HCT116 (cell line): Measurements from ENCODE around the gene IFT88. TPM values are rescaled to one million over a fixed set of nuclear protein-coding genes. Genes with fewer than 3 reads are reported as not detected.

Experiments
- ATAC-seq: fragments of 200-7000 bp; cut with Tn5 transposase; 2 replicates; pipeline ENCODE4 v1.9.1; 2020; ENCODE audit warnings: mild to moderate bottlenecking, moderate library complexity
- BruUV-seq: library from RNA; stranded (reverse); fragments of 400-500 nt; replicated peaks from 2 replicates; lab custom pipeline; 2021; lab: Mats Ljungman, UMichigan
- CTCF ChIA-PET: fragments of 300-600 bp; sonication (Branson Sonifier 250); formaldehyde crosslinking; loops from one replicate; lab custom pipeline; 2021; ENCODE audit warnings: antibody characterized with exemption; lab: Charles Lee
- POLR2A ChIA-PET: fragments of 300-600, 350-600 bp; sonication (Branson Sonifier 250); formaldehyde crosslinking; loops from one replicate; lab custom pipeline; 2021; ENCODE audit warnings: antibody characterized with exemption; lab: Charles Lee
- RAD21 ChIA-PET, 2 experiments: fragments of 300-600 bp; sonication (Branson Sonifier 250); formaldehyde crosslinking; loops; one replicate each; lab custom pipeline; 2023; ENCODE audit warnings: low total read pairs in 2 of 2; ENCODE audit not compliant: uncharacterized antibody in 2 of 2, unreplicated experiment in 2 of 2, low non-redundant PET in 1 of 2; lab: Charles Lee
- DNase-seq: peaks from one replicate; pipeline ENCODE4 v3.0.0-alpha.2; 2010; ENCODE audit warnings: low read depth, low spot score
- H2AFZ ChIP-seq: fragments of 200-600 bp; shearing (Covaris generic), sonication (generic); 2 replicates; pipeline ENCODE4 v1.6.1; 2017; ENCODE audit warnings: low read depth, mixed run types, mixed read lengths, antibody characterized with exemption, low read length; ENCODE audit not compliant: poor library complexity, severe bottlenecking
- H3K27ac ChIP-seq: 2 replicates; pipeline ENCODE4 v1.5.1; 2012; ENCODE audit warnings: low read depth, low read length
- H3K27me3 ChIP-seq: fragments of 200-600 bp; sonication (generic); 2 replicates; pipeline ENCODE4 v1.6.1; 2016; ENCODE audit warnings: mixed run types, low read length, mixed read lengths; ENCODE audit not compliant: insufficient read depth
- H3K36me3 ChIP-seq, 2 experiments: fragments of 200-500 bp in 1 of 2; fragments of 200-600 bp in 1 of 2; sonication (Bioruptor generic) in 1 of 2; sonication (generic) in 1 of 2; 2 replicates each; pipeline versions ENCODE4 v1.5.1 to v1.6.1; 2014 to 2016; ENCODE audit warnings: low read length in 2 of 2, inconsistent platforms in 1 of 2, mixed read lengths in 1 of 2, mixed run types in 1 of 2; ENCODE audit not compliant: insufficient read depth in 2 of 2, control insufficient read depth in 1 of 2
- H3K4me1 ChIP-seq, 2 experiments: fragments of 200-600 bp in 1 of 2; sonication (generic) in 1 of 2; 2 replicates each; pipeline versions ENCODE4 v1.5.1 to v1.6.1; 2012 to 2017; ENCODE audit warnings: low read length in 2 of 2, inconsistent platforms in 1 of 2, mild to moderate bottlenecking in 1 of 2, mixed read lengths in 1 of 2, mixed run types in 1 of 2, moderate library complexity in 1 of 2; ENCODE audit not compliant: insufficient read depth in 2 of 2, control insufficient read depth in 1 of 2
- H3K4me2 ChIP-seq: fragments of 200-600 bp; sonication (generic); 2 replicates; pipeline ENCODE4 v1.6.1; 2017; ENCODE audit warnings: mixed run types, low read length, mixed read lengths
- H3K4me3 ChIP-seq, 2 experiments: fragments of 200-600 bp in 1 of 2; sonication (generic) in 1 of 2; replicated peaks in 1 of 2; 2 replicates each; pipeline ENCODE4 v1.5.1; 2011 to 2016; ENCODE audit warnings: low read length in 2 of 2, control low read depth in 1 of 2, low read depth in 1 of 2, mild to moderate bottlenecking in 1 of 2, mixed read lengths in 1 of 2, mixed run types in 1 of 2
- H3K79me2 ChIP-seq: fragments of 200-600 bp; sonication (generic); 2 replicates; pipeline ENCODE4 v1.6.1; 2017; ENCODE audit warnings: mild to moderate bottlenecking, mixed run types, low read length, moderate library complexity, mixed read lengths; ENCODE audit not compliant: insufficient read depth
- H3K9ac ChIP-seq: fragments of 200-600 bp; sonication (generic); 2 replicates; pipeline ENCODE4 v1.6.1; 2016; ENCODE audit warnings: low read length, mixed read lengths
- H3K9me2 ChIP-seq: fragments of 200-600 bp; sonication (generic), shearing (Covaris generic); 2 replicates; pipeline ENCODE4 v1.6.1; 2017; ENCODE audit warnings: mixed run types, mild to moderate bottlenecking, moderate library complexity; ENCODE audit not compliant: insufficient read depth
- H3K9me3 ChIP-seq, 2 experiments: fragments of 200-500 bp in 1 of 2; fragments of 200-600 bp in 1 of 2; sonication (Bioruptor generic) in 1 of 2; sonication (generic) in 1 of 2; 2 replicates each; pipeline ENCODE4 v1.6.1; 2014 to 2017; ENCODE audit warnings: low read length in 2 of 2, mixed read lengths in 2 of 2, inconsistent platforms in 1 of 2, low read depth in 1 of 2, mild to moderate bottlenecking in 1 of 2, mixed run types in 1 of 2, moderate library complexity in 1 of 2; ENCODE audit not compliant: control insufficient read depth in 1 of 2, insufficient read depth in 1 of 2
- H4K20me1 ChIP-seq: fragments of 200-600 bp; sonication (generic), shearing (Covaris generic); 2 replicates; pipeline ENCODE4 v1.6.1; 2017; ENCODE audit warnings: mixed run types, mild to moderate bottlenecking, moderate library complexity; ENCODE audit not compliant: insufficient read depth
- CBX3 ChIP-seq: IDR thresholded peaks from 2 replicates; pipeline ENCODE4 v1.6.1; 2012; ENCODE audit warnings: low read depth
- CEBPB ChIP-seq: IDR thresholded peaks from 2 replicates; pipeline ENCODE4 v1.6.1; 2012; ENCODE audit warnings: low read depth
- EGR1 ChIP-seq: IDR thresholded peaks from 2 replicates; pipeline ENCODE4 v1.6.1; 2012; ENCODE audit warnings: low read depth
- ELF1 ChIP-seq: IDR thresholded peaks from 2 replicates; pipeline ENCODE4 v1.6.1; 2012; ENCODE audit warnings: low read depth, borderline replicate concordance
- EZH2phosphoT487 ChIP-seq: fragments of 200-600 bp; IDR thresholded peaks from 2 replicates; pipeline ENCODE4 v1.6.1; 2018; ENCODE audit warnings: antibody characterized with exemption, borderline replicate concordance
- POLR2AphosphoS5 ChIP-seq: IDR thresholded peaks from 2 replicates; pipeline ENCODE4 v1.6.1; 2011; ENCODE audit warnings: mild to moderate bottlenecking, low read depth, low read length, moderate library complexity
- RAD21 ChIP-seq: IDR thresholded peaks from 2 replicates; pipeline ENCODE4 v1.6.1; 2012; ENCODE audit warnings: low read depth, mild to moderate bottlenecking
- SRF ChIP-seq: IDR thresholded peaks from 2 replicates; pipeline ENCODE4 v1.6.1; 2012; ENCODE audit warnings: low read depth
- TCF7L2 ChIP-seq: IDR thresholded peaks from 2 replicates; pipeline ENCODE4 v1.7.0; 2011; ENCODE audit warnings: borderline replicate concordance, inconsistent platforms; ENCODE audit not compliant: insufficient read depth, insufficient read length; ENCODE audit errors: extremely low read depth
- intact Hi-C: fragments of 100-400 bp; cut with micrococcal nuclease; formaldehyde crosslinking; loops from 2 replicates; pipeline ENCODE4 v1.10.0; 2022
- total RNA-seq: library from RNA; stranded (reverse); gene quantifications from one replicate; pipeline ENCODE4 v1.2.1, GENCODE V29; 2021; ENCODE audit not compliant: unreplicated experiment
- TF ChIP-seq, protein P1 (sequence below): IDR thresholded peaks from 2 replicates; pipeline ENCODE4 v1.6.1; 2012

Gene IFT88
- total RNA-seq, 1 experiment from 2014 or later = 13.1 TPM

DNA sequence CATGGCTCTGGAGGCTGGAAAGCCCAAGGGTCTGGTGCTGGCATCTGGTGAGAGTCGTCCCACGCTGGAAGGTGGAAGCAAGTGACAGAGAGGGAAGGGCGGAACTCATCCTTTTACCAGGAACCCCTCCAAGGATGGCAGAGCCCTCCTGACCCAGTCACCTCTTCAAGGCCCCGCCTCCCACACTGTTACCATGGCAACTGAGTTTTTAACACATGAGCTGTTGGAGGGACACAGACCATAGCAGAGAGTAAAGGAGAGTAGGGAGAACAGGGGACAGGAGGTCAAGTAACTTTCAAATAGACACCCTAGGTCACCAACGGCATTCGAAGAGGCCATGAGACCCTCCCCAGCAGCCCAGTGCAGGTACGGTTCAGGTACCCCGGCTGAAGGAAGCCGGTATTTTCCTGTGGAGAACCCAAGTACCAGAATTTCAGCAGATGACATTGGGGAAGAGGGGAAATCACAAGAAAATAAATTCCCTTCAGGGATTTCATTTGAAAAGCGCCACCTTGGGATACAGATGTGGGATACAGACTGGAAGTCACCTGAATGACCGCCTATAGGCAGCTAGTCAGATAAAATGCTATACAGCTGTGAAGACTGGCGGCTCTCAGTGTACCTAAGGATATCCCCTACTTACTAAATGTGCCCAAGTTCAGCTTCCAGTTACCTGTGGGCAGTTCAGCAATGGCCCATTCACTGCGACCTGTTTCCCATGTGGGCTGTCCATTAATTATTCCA, 144.5 kb downstream of the IFT88 start:
- CTCF ChIA-PET = interaction anchor here (1.1 to 1.4 kb wide), 2 partner anchors 118 to 130 kb away, joined by 5 to 6 read pairs; no protein-coding TSS in a partner anchor
- ATAC-seq (no peak), DNase-seq (no peak)
- intact Hi-C loops = loop anchor here (1.0 to 5.0 kb wide), 3 partner anchors 117 to 214 kb away; no protein-coding TSS in a partner anchor
- no TSS peak for BruUV-seq
- H3K79me2 ChIP-seq = no peaks in the 10 kb centered on the region
- H3K9ac ChIP-seq = no peak overlapping the region
- TF ChIP-seq CEBPB (no peak), RAD21 (no peak), EGR1 (no peak), SRF (no peak), POLR2AphosphoS5 (no peak), ELF1 (no peak), EZH2phosphoT487 (no peak)
- TF ChIP-seq, protein P1, sequence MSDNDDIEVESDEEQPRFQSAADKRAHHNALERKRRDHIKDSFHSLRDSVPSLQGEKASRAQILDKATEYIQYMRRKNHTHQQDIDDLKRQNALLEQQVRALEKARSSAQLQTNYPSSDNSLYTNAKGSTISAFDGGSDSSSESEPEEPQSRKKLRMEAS = no peak
- no peak overlapping the region for H2AFZ ChIP-seq
- H3K4me3 ChIP-seq = no peak overlapping the region
- H3K27me3 ChIP-seq = no peaks in the 10 kb centered on the region
- no peaks in the 10 kb centered on the region for H3K9me2 ChIP-seq
- H3K4me2 ChIP-seq = no peak overlapping the region
- no peak overlapping the region for H3K27ac ChIP-seq
- RAD21 ChIA-PET = no interaction called here
- no peaks in the 10 kb centered on the region for H3K9me3 ChIP-seq
- POLR2A ChIA-PET = no interaction called here
- peaks cover 0 to 23% of the 10 kb centered on the region in 2 experiments; a peak in 3 of 4 replicates for H3K4me1 ChIP-seq
- no peaks in the 10 kb centered on the region for H4K20me1 ChIP-seq
- H3K36me3 ChIP-seq = no peaks in the 10 kb centered on the region

DNA sequence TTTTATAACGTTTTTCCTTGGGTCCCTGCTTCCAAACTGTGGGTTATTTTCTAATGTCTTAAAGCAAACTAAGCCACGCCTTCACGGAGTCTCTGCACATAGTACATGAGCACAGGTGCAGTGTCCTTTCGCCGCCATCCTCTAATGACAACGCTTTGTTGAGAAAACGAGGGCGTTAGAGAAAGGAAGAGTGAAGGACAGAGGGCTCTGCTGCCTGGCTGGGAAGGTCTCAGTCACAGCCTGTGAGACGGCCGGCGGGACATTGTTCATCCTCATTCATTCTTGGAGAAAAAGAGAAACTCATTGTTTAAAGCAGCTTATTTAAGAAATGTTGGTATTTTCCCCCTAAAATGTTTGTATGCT, 146.0 kb downstream of the IFT88 start:
- intact Hi-C loops = loop anchor here (2.0 to 5.0 kb wide), 2 partner anchors 212 to 216 kb away; no protein-coding TSS in a partner anchor
- H3K4me1 ChIP-seq = peaks cover 0 to 23% of the 10 kb centered on the region in 2 experiments; a peak in 3 of 4 replicates
- ChIA-PET CTCF (no interaction called here), RAD21 (no interaction called here), POLR2A (no interaction called here)
- H4K20me1 ChIP-seq = no peaks in the 10 kb centered on the region
- no peaks in the 10 kb centered on the region for H3K79me2 ChIP-seq
- no peaks in the 10 kb centered on the region for H3K36me3 ChIP-seq
- H3K4me3 ChIP-seq = peak overlapping the region in 1 of 2 experiments; percentile 6; a peak in 1 of 4 replicates
- H3K9me2 ChIP-seq = no peaks in the 10 kb centered on the region
- no peak overlapping the region for H3K27ac ChIP-seq
- BruUV-seq = no TSS peak
- no peaks in the 10 kb centered on the region for H3K27me3 ChIP-seq
- H3K9me3 ChIP-seq = no peaks in the 10 kb centered on the region
- H3K9ac ChIP-seq = no peak overlapping the region
- no peak for TF ChIP-seq TCF7L2
- TF ChIP-seq ELF1 = no peak
- no peak for TF ChIP-seq CBX3
- peak overlapping the region; percentile 99 for H2AFZ ChIP-seq
- DNase-seq = no peak
- ATAC-seq = peak; percentile 68
- H3K4me2 ChIP-seq = peak overlapping the region; percentile 58
